GM12874 (cell line): Measurements from ENCODE around the gene FBXO28.

Source experiments
- CTCF ChIP-seq: IDR thresholded peaks from 2 replicates; pipeline ENCODE4 v1.5.1; 2011; ENCODE audit warnings: low read depth, mild to moderate bottlenecking, control low read depth, low read length, moderate library complexity; ENCODE audit not compliant: insufficient read depth

The FBXO28 gene

GRCh38 chr1:224199679-224200078 is 85.8 kb downstream of the FBXO28 start:
- TF ChIP-seq CTCF: no peak

- no peak for TF ChIP-seq CTCF
Observed at GRCh38 chr1:224201383-224201782, 87.5 kb downstream of the FBXO28 start.

- TF ChIP-seq CTCF: no peak
Observed at GRCh38 chr1:224201853-224202252, 87.9 kb downstream of the FBXO28 start.

GRCh38 chr1:224203243-224204016 is 89.5 kb downstream of the FBXO28 start:
- no peak for TF ChIP-seq CTCF

GRCh38 chr1:224205438-224205840 is 91.5 kb downstream of the FBXO28 start:
- TF ChIP-seq CTCF: no peak

GRCh38 chr1:224211206-224211962 is 97.5 kb downstream of the FBXO28 start:
- no peak for TF ChIP-seq CTCF
